ENCODE data around the gene LILRB5.

GRCh38 chr19:54287456-54287855, 30.4 kb upstream of the LILRB5 start:
- TF ChIP-seq CEBPB (IDR thresholded peaks at IDR 0.05; ENCODE audit: low read depth) (no peak), POLR2A (IDR thresholded peaks at IDR 0.05; ENCODE audit: borderline replicate concordance, extremely low read depth, insufficient read depth, insufficient read length) (no peak), POLR2AphosphoS5 (IDR thresholded peaks at IDR 0.05; ENCODE audit: low read depth, low read length) (no peak), YY1 (IDR thresholded peaks at IDR 0.05; ENCODE audit: extremely low read depth, insufficient replicate concordance, low read depth, low read length) (no peak), SRF (IDR thresholded peaks at IDR 0.05; ENCODE audit: low read depth) (no peak), EZH2phosphoT487 (IDR thresholded peaks at IDR 0.05; ENCODE audit: borderline replicate concordance) (no peak), JUND (IDR thresholded peaks at IDR 0.05) (no peak), EZH2 (IDR thresholded peaks at IDR 0.05) (no peak), SP1 (IDR thresholded peaks at IDR 0.05; ENCODE audit: low read depth) (no peak), ZNF274 (IDR thresholded peaks at IDR 0.05; ENCODE audit: low read depth, low read length) (no peak), EGR1 (IDR thresholded peaks at IDR 0.05; ENCODE audit: low read depth) (no peak)
- TF ChIP-seq, protein P1, sequence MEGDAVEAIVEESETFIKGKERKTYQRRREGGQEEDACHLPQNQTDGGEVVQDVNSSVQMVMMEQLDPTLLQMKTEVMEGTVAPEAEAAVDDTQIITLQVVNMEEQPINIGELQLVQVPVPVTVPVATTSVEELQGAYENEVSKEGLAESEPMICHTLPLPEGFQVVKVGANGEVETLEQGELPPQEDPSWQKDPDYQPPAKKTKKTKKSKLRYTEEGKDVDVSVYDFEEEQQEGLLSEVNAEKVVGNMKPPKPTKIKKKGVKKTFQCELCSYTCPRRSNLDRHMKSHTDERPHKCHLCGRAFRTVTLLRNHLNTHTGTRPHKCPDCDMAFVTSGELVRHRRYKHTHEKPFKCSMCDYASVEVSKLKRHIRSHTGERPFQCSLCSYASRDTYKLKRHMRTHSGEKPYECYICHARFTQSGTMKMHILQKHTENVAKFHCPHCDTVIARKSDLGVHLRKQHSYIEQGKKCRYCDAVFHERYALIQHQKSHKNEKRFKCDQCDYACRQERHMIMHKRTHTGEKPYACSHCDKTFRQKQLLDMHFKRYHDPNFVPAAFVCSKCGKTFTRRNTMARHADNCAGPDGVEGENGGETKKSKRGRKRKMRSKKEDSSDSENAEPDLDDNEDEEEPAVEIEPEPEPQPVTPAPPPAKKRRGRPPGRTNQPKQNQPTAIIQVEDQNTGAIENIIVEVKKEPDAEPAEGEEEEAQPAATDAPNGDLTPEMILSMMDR (IDR thresholded peaks at IDR 0.05 in 2 of 3, conservative IDR thresholded peaks at IDR 0.05 in 1 of 3; ENCODE audit: borderline replicate concordance in 1 of 3, insufficient read depth in 1 of 3, low read depth in 2 of 3, low read length in 2 of 3): no peak
- TF ChIP-seq, protein P2, sequence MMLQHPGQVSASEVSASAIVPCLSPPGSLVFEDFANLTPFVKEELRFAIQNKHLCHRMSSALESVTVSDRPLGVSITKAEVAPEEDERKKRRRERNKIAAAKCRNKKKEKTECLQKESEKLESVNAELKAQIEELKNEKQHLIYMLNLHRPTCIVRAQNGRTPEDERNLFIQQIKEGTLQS (IDR thresholded peaks at IDR 0.05): no peak
- TF ChIP-seq, protein P3, sequence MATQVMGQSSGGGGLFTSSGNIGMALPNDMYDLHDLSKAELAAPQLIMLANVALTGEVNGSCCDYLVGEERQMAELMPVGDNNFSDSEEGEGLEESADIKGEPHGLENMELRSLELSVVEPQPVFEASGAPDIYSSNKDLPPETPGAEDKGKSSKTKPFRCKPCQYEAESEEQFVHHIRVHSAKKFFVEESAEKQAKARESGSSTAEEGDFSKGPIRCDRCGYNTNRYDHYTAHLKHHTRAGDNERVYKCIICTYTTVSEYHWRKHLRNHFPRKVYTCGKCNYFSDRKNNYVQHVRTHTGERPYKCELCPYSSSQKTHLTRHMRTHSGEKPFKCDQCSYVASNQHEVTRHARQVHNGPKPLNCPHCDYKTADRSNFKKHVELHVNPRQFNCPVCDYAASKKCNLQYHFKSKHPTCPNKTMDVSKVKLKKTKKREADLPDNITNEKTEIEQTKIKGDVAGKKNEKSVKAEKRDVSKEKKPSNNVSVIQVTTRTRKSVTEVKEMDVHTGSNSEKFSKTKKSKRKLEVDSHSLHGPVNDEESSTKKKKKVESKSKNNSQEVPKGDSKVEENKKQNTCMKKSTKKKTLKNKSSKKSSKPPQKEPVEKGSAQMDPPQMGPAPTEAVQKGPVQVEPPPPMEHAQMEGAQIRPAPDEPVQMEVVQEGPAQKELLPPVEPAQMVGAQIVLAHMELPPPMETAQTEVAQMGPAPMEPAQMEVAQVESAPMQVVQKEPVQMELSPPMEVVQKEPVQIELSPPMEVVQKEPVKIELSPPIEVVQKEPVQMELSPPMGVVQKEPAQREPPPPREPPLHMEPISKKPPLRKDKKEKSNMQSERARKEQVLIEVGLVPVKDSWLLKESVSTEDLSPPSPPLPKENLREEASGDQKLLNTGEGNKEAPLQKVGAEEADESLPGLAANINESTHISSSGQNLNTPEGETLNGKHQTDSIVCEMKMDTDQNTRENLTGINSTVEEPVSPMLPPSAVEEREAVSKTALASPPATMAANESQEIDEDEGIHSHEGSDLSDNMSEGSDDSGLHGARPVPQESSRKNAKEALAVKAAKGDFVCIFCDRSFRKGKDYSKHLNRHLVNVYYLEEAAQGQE (IDR thresholded peaks at IDR 0.05; ENCODE audit: low read depth): no peak

All from HCT116 (cell line).